ENCODE results near the gene PCSK2.

- no peak for TF ChIP-seq POLR2A (IDR thresholded peaks at IDR 0.05)
- TF ChIP-seq, protein P1, sequence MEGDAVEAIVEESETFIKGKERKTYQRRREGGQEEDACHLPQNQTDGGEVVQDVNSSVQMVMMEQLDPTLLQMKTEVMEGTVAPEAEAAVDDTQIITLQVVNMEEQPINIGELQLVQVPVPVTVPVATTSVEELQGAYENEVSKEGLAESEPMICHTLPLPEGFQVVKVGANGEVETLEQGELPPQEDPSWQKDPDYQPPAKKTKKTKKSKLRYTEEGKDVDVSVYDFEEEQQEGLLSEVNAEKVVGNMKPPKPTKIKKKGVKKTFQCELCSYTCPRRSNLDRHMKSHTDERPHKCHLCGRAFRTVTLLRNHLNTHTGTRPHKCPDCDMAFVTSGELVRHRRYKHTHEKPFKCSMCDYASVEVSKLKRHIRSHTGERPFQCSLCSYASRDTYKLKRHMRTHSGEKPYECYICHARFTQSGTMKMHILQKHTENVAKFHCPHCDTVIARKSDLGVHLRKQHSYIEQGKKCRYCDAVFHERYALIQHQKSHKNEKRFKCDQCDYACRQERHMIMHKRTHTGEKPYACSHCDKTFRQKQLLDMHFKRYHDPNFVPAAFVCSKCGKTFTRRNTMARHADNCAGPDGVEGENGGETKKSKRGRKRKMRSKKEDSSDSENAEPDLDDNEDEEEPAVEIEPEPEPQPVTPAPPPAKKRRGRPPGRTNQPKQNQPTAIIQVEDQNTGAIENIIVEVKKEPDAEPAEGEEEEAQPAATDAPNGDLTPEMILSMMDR (IDR thresholded peaks at IDR 0.05 in 8 of 11, conservative IDR thresholded peaks at IDR 0.05 in 3 of 11): no peak
Measured at GRCh38 chr20:17493173-17493572, 266.3 kb downstream of the PCSK2 start.

Data from spleen (tissue), 7 donors.